ENCODE data around the gene ESPNL. TPM values are rescaled to one million over a fixed set of nuclear protein-coding genes. Genes with fewer than 3 reads are reported as not detected.

The ESPNL gene
- polyA plus RNA-seq, 3 donors from 2014 or later: not detected

- H3K27ac Mint-ChIP-seq: no peak overlapping the region
- no peaks in the 10 kb centered on the region for H3K9me3 Mint-ChIP-seq
- peaks cover 20 to 50% (median 40%) of the 10 kb centered on the region in 3 donors for H3K36me3 Mint-ChIP-seq
- no peak for DNase-seq
- no peak overlapping the region for H3K4me3 Mint-ChIP-seq
- no peaks in the 10 kb centered on the region for H3K27me3 Mint-ChIP-seq (ENCODE audit: low read depth in 3 of 3)
- H3K4me1 Mint-ChIP-seq: peaks cover 9 to 10% of the 10 kb centered on the region in 2 donors
These were observed 16.2 kb upstream of the ESPNL start for GRCh38 chr2:238083919-238084318.

- no peak for DNase-seq
- Mint-ChIP-seq H3K27me3 (ENCODE audit: low read depth in 3 of 3) (no peaks in the 10 kb centered on the region), H3K27ac (peak overlapping the region in 2 of 6 donors; percentile 22 to 55), H3K36me3 (peaks cover 22 to 47% (median 34%) of the 10 kb centered on the region in 3 donors), H3K4me1 (peaks cover 9 to 10% of the 10 kb centered on the region in 2 donors), H3K4me3 (no peak overlapping the region), H3K9me3 (no peaks in the 10 kb centered on the region)
These were observed 15.4 kb upstream of the ESPNL start for GRCh38 chr2:238084761-238085160.

- Mint-ChIP-seq H3K4me1 (peaks cover 9 to 10% of the 10 kb centered on the region in 2 donors), H3K27me3 (ENCODE audit: low read depth in 3 of 3) (no peaks in the 10 kb centered on the region), H3K4me3 (no peak overlapping the region), H3K36me3 (peaks cover 17 to 41% (median 33%) of the 10 kb centered on the region in 3 donors), H3K27ac (peak overlapping the region in 1 of 6 donors; percentile 14), H3K9me3 (no peaks in the 10 kb centered on the region)
- no peak for DNase-seq
These were observed 14.2 kb upstream of the ESPNL start for GRCh38 chr2:238085899-238086298.

GRCh38 chr2:238087211-238087610 lies 12.9 kb upstream of the ESPNL start:
- DNase-seq: no peak
- peaks cover 9 to 10% of the 10 kb centered on the region in 2 donors for H3K4me1 Mint-ChIP-seq
- peak overlapping the region; percentile 7 to 60 (median 28) for H3K27ac Mint-ChIP-seq
- peak overlapping the region in 1 of 5 donors; percentile 2 for H3K4me3 Mint-ChIP-seq
- peaks cover 13 to 34% (median 31%) of the 10 kb centered on the region in 3 donors for H3K36me3 Mint-ChIP-seq
- no peaks in the 10 kb centered on the region for H3K9me3 Mint-ChIP-seq
- no peaks in the 10 kb centered on the region for H3K27me3 Mint-ChIP-seq (ENCODE audit: low read depth in 3 of 3)

GRCh38 chr2:238090887-238091286 lies 9.3 kb upstream of the ESPNL start:
- no peak for DNase-seq
- Mint-ChIP-seq H3K27ac (peak overlapping the region in 1 of 6 donors; percentile 31), H3K27me3 (ENCODE audit: low read depth in 3 of 3) (no peaks in the 10 kb centered on the region), H3K4me1 (peaks cover 9 to 10% of the 10 kb centered on the region in 2 donors), H3K4me3 (no peak overlapping the region), H3K36me3 (peaks cover 3 to 12% (median 10%) of the 10 kb centered on the region in 3 donors), H3K9me3 (no peaks in the 10 kb centered on the region)

GRCh38 chr2:238091436-238092060 lies 8.6 kb upstream of the ESPNL start:
- no peaks in the 10 kb centered on the region for H3K9me3 Mint-ChIP-seq
- peak overlapping the region in 1 of 6 donors; percentile 45 for H3K27ac Mint-ChIP-seq
- H3K4me3 Mint-ChIP-seq: no peak overlapping the region
- no peaks in the 10 kb centered on the region for H3K27me3 Mint-ChIP-seq (ENCODE audit: low read depth in 3 of 3)
- DNase-seq: no peak
- H3K4me1 Mint-ChIP-seq: peaks cover 7 to 10% of the 10 kb centered on the region in 2 donors
- H3K36me3 Mint-ChIP-seq: peaks cover 3 to 12% (median 10%) of the 10 kb centered on the region in 3 donors

GRCh38 chr2:238092486-238093035 lies 7.6 kb upstream of the ESPNL start:
- Mint-ChIP-seq H3K4me3 (no peak overlapping the region), H3K36me3 (peaks cover 3 to 10% (median 9%) of the 10 kb centered on the region in 3 donors), H3K4me1 (peaks cover under 1 to 1% of the 10 kb centered on the region in 2 donors), H3K27me3 (ENCODE audit: low read depth in 3 of 3) (no peaks in the 10 kb centered on the region), H3K27ac (peak overlapping the region in 1 of 6 donors; percentile 77), H3K9me3 (no peaks in the 10 kb centered on the region)
- DNase-seq: no peak

- Mint-ChIP-seq H3K4me3 (no peak overlapping the region), H3K27me3 (ENCODE audit: low read depth in 3 of 3) (no peaks in the 10 kb centered on the region), H3K4me1 (no peaks in the 10 kb centered on the region), H3K27ac (no peak overlapping the region), H3K36me3 (peaks cover 3 to 10% (median 9%) of the 10 kb centered on the region in 3 donors), H3K9me3 (no peaks in the 10 kb centered on the region)
- DNase-seq: no peak
These were observed 6.7 kb upstream of the ESPNL start for GRCh38 chr2:238093181-238094140.

GRCh38 chr2:238094438-238095022 lies 5.6 kb upstream of the ESPNL start:
- peak overlapping the region in 1 of 6 donors; percentile 4 for H3K27ac Mint-ChIP-seq
- H3K4me1 Mint-ChIP-seq: no peaks in the 10 kb centered on the region

GRCh38 chr2:238095143-238095542 lies 5.0 kb upstream of the ESPNL start:
- H3K9me3 Mint-ChIP-seq: no peaks in the 10 kb centered on the region
- H3K4me1 Mint-ChIP-seq: no peaks in the 10 kb centered on the region
- H3K27me3 Mint-ChIP-seq (ENCODE audit: low read depth in 3 of 3): no peaks in the 10 kb centered on the region
- H3K4me3 Mint-ChIP-seq: no peak overlapping the region
- DNase-seq: no peak
- peak overlapping the region in 2 of 6 donors; percentile 4 to 32 for H3K27ac Mint-ChIP-seq
- H3K36me3 Mint-ChIP-seq: peaks cover 0 to 10% (median 9%) of the 10 kb centered on the region in 3 donors

More at GRCh38 chr2:238094438-238095022, 5.6 kb upstream of the ESPNL start:
- H3K4me3 Mint-ChIP-seq: no peak overlapping the region
- no peak for DNase-seq
- H3K36me3 Mint-ChIP-seq: peaks cover 0 to 10% (median 9%) of the 10 kb centered on the region in 3 donors
- no peaks in the 10 kb centered on the region for H3K9me3 Mint-ChIP-seq
- no peaks in the 10 kb centered on the region for H3K27me3 Mint-ChIP-seq (ENCODE audit: low read depth in 3 of 3)

- H3K4me3 Mint-ChIP-seq: no peak overlapping the region
- DNase-seq: no peak
These were observed 3.7 kb upstream of the ESPNL start for GRCh38 chr2:238096311-238097011.

GRCh38 chr2:238097201-238097987 lies 2.7 kb upstream of the ESPNL start:
- no peaks in the 10 kb centered on the region for H3K9me3 Mint-ChIP-seq
- H3K27me3 Mint-ChIP-seq (ENCODE audit: low read depth in 3 of 3): no peaks in the 10 kb centered on the region
- DNase-seq: no peak
- H3K36me3 Mint-ChIP-seq: peaks cover 0 to 4% (median 0%) of the 10 kb centered on the region in 3 donors
- H3K27ac Mint-ChIP-seq: peak overlapping the region in 1 of 6 donors; percentile 11
- H3K4me3 Mint-ChIP-seq: no peak overlapping the region
- no peaks in the 10 kb centered on the region for H3K4me1 Mint-ChIP-seq

More at GRCh38 chr2:238096311-238097011, 3.7 kb upstream of the ESPNL start:
- H3K4me1 Mint-ChIP-seq: no peaks in the 10 kb centered on the region
- no peak overlapping the region for H3K27ac Mint-ChIP-seq
- no peaks in the 10 kb centered on the region for H3K27me3 Mint-ChIP-seq (ENCODE audit: low read depth in 3 of 3)
- H3K9me3 Mint-ChIP-seq: no peaks in the 10 kb centered on the region
- peaks cover 0 to 4% (median 0%) of the 10 kb centered on the region in 3 donors for H3K36me3 Mint-ChIP-seq
